ENCODE data around the gene PI4K2B. TPM values are rescaled to one million over a fixed set of nuclear protein-coding genes. Genes with fewer than 3 reads are reported as not detected.

PI4K2B gene
- total RNA-seq, 5 donors from 2014 or later (not counting 1 experiment from before 2014, with no cell fraction given), result 11.6 to 16.6 (median 14.6) TPM

- peaks cover 6 to 25% (median 24%) of the 10 kb centered on the region in 3 donors for H3K4me1 Mint-ChIP-seq
- peaks cover 0 to 20% of the 10 kb centered on the region in 2 experiments for H3K27me3 ChIP-seq (replicated peaks in 1 of 2; ENCODE audit: control insufficient read depth in 2 of 2, extremely low read depth in 1 of 2, insufficient read depth in 2 of 2, low read length in 1 of 2)
- WGBS (ENCODE audit: insufficient coverage), result no CpG with 5 or more reads among the region's 1 CpG
- ChIA-PET CTCF (interaction anchor here in 1 of 2 donors (1.1 to 3.3 kb wide), 3 partner anchors 55 to 150 kb away, joined by 3 to 59 read pairs (median 41); partner anchors contain the start of genes PI4K2B and SEPSECS), POLR2A (no interaction called here)
- H3K9me3 ChIP-seq, result no peaks in the 10 kb centered on the region
- H3K4me3 ChIP-seq (ENCODE audit: control insufficient read depth in 1 of 2, extremely low read depth in 1 of 2, low read length in 1 of 2), result no peak overlapping the region
- H3K36me3 Mint-ChIP-seq, result peaks cover 6% of the 10 kb centered on the region
- H3K9me3 Mint-ChIP-seq, result no peaks in the 10 kb centered on the region
- no peak overlapping the region for H3K4me3 Mint-ChIP-seq
- DNase-seq (no peak), ATAC-seq (replicated peaks in 1 of 4) (no peak)
- H3K36me3 ChIP-seq (ENCODE audit: control insufficient read depth in 2 of 2, extremely low read depth in 1 of 2, insufficient read depth in 1 of 2, low read length in 1 of 2), result peaks cover 0 to 1% of the 10 kb centered on the region in 2 donors
- H3K27ac Mint-ChIP-seq, result no peak overlapping the region
- H3K27me3 Mint-ChIP-seq, result peaks cover 10 to 14% of the 10 kb centered on the region in 2 donors
- no peak overlapping the region for H3K27ac ChIP-seq (ENCODE audit: low read length)
- peaks cover 9 to 10% of the 10 kb centered on the region in 2 experiments for H3K4me1 ChIP-seq (ENCODE audit: control insufficient read depth in 1 of 2, extremely low read depth in 1 of 2, insufficient read depth in 2 of 2, low read length in 2 of 2)
Measured at GRCh38 chr4:25310803-25311166, 77.0 kb downstream of the PI4K2B start.

GRCh38 chr4:25312496-25313200 is 78.8 kb downstream of the PI4K2B start, which contains the start of gene ZCCHC4:
TSS of gene ZCCHC4 (plus strand) at chr4:25312774. CDS start at chr4:25312810, 36 bp downstream.
- Mint-ChIP-seq H3K27ac (peak within 1 kb of the TSS; percentile 93 to 94), H3K4me3 (peak within 1 kb of the TSS; percentile 97 to 98 (median 97)), H3K36me3 (peaks cover 14% of the 10 kb centered on the region), H3K9me3 (no peaks in the 10 kb centered on the region), H3K4me1 (peaks cover 12 to 30% (median 27%) of the 10 kb centered on the region in 3 donors), H3K27me3 (peaks cover 9 to 10% of the 10 kb centered on the region in 2 donors)
- POLR2A ChIA-PET, result interaction anchor here (0.5 to 1.5 kb wide), 12 partner anchors 10 to 601 kb away, joined by 3 to 13 read pairs (median 4); partner anchors contain the start of genes PI4K2B (in 1 of the 2), SEPSECS (in 1 of the 2) and SMIM20 (in 1 of the 2)
- Histone ChIP-seq H3K9me3 (no peaks in the 10 kb centered on the region), H3K4me1 (ENCODE audit: control insufficient read depth in 1 of 2, extremely low read depth in 1 of 2, insufficient read depth in 2 of 2, low read length in 2 of 2) (peaks cover 9 to 10% of the 10 kb centered on the region in 2 experiments), H3K27ac (ENCODE audit: low read length) (peak within 1 kb of the TSS; percentile 74), H3K4me3 (ENCODE audit: control insufficient read depth in 1 of 2, extremely low read depth in 1 of 2, low read length in 1 of 2) (peak within 1 kb of the TSS; percentile 94), H3K36me3 (ENCODE audit: control insufficient read depth in 2 of 2, extremely low read depth in 1 of 2, insufficient read depth in 1 of 2, low read length in 1 of 2) (peaks cover 0 to 7% of the 10 kb centered on the region in 2 donors), H3K27me3 (replicated peaks in 1 of 2; ENCODE audit: control insufficient read depth in 2 of 2, extremely low read depth in 1 of 2, insufficient read depth in 2 of 2, low read length in 1 of 2) (peaks cover 0 to 8% of the 10 kb centered on the region in 2 experiments)
- peak; percentile 97 to 100 (median 98) for ATAC-seq (replicated peaks in 1 of 4)
- CTCF ChIA-PET, result interaction anchor here (0.6 to 3.3 kb wide), 33 partner anchors 8 to 1675 kb away, joined by 3 to 59 read pairs (median 4); partner anchors contain the start of genes PI4K2B (in 2 of the 2), ANAPC4 (in 1 of the 2), SEPSECS (in 1 of the 2) and SMIM20 (in 1 of the 2)
- peak; percentile 70 to 96 (median 87) for DNase-seq
- WGBS (ENCODE audit: insufficient coverage), result 0% methylated on average over 33 of the region's 40 CpGs

- Mint-ChIP-seq H3K9me3 (no peaks in the 10 kb centered on the region), H3K27me3 (peaks cover 4 to 5% of the 10 kb centered on the region in 2 donors), H3K4me1 (peaks cover 12 to 32% (median 29%) of the 10 kb centered on the region in 3 donors), H3K4me3 (peak overlapping the region; percentile 97 to 98 (median 97)), H3K27ac (peak overlapping the region; percentile 36 to 94), H3K36me3 (peaks cover 18% of the 10 kb centered on the region)
- peak in 4 of 35 experiments; percentile 10 to 31 (median 15) for DNase-seq
- ATAC-seq (replicated peaks in 1 of 4), result no peak
- H3K4me1 ChIP-seq (ENCODE audit: control insufficient read depth in 1 of 2, extremely low read depth in 1 of 2, insufficient read depth in 2 of 2, low read length in 2 of 2), result peaks cover 9 to 10% of the 10 kb centered on the region in 2 experiments
- H3K27me3 ChIP-seq (replicated peaks in 1 of 2; ENCODE audit: control insufficient read depth in 2 of 2, extremely low read depth in 1 of 2, insufficient read depth in 2 of 2, low read length in 1 of 2), result peaks cover 0 to 4% of the 10 kb centered on the region in 2 experiments
- H3K36me3 ChIP-seq (ENCODE audit: control insufficient read depth in 2 of 2, extremely low read depth in 1 of 2, insufficient read depth in 1 of 2, low read length in 1 of 2), result peaks cover 0 to 7% of the 10 kb centered on the region in 2 donors
- ChIA-PET POLR2A (interaction anchor here (0.6 to 1.5 kb wide), 3 partner anchors 18 to 78 kb away, joined by 3 to 6 read pairs (median 3); no protein-coding TSS in a partner anchor), CTCF (interaction anchor here (0.6 to 3.3 kb wide), 13 partner anchors 18 to 224 kb away, joined by 3 to 59 read pairs (median 7); partner anchors contain the start of genes PI4K2B (in 2 of the 2), ANAPC4 (in 1 of the 2) and SEPSECS (in 1 of the 2))
- H3K27ac ChIP-seq (ENCODE audit: low read length), result peak overlapping the region; percentile 74
- peak overlapping the region; percentile 94 for H3K4me3 ChIP-seq (ENCODE audit: control insufficient read depth in 1 of 2, extremely low read depth in 1 of 2, low read length in 1 of 2)
- WGBS (ENCODE audit: insufficient coverage), result 37% methylated on average over 13 of the region's 23 CpGs
- H3K9me3 ChIP-seq, result no peaks in the 10 kb centered on the region
Measured at GRCh38 chr4:25313201-25313895, 79.5 kb downstream of the PI4K2B start.

- no peak for DNase-seq
- no peaks in the 10 kb centered on the region for H3K27me3 Mint-ChIP-seq
- H3K4me3 Mint-ChIP-seq, result no peak overlapping the region
- H3K27ac Mint-ChIP-seq, result no peak overlapping the region
- Histone ChIP-seq H3K9me3 (no peaks in the 10 kb centered on the region), H3K27ac (ENCODE audit: low read length) (no peak overlapping the region), H3K36me3 (ENCODE audit: control insufficient read depth in 2 of 2, extremely low read depth in 1 of 2, insufficient read depth in 1 of 2, low read length in 1 of 2) (peaks cover 0 to 15% of the 10 kb centered on the region in 2 donors), H3K27me3 (replicated peaks in 1 of 2; ENCODE audit: control insufficient read depth in 2 of 2, extremely low read depth in 1 of 2, insufficient read depth in 2 of 2, low read length in 1 of 2) (no peaks in the 10 kb centered on the region), H3K4me1 (ENCODE audit: control insufficient read depth in 1 of 2, extremely low read depth in 1 of 2, insufficient read depth in 2 of 2, low read length in 2 of 2) (no peaks in the 10 kb centered on the region), H3K4me3 (ENCODE audit: control insufficient read depth in 1 of 2, extremely low read depth in 1 of 2, low read length in 1 of 2) (no peak overlapping the region)
- no peaks in the 10 kb centered on the region for H3K9me3 Mint-ChIP-seq
- peaks cover 47% of the 10 kb centered on the region for H3K36me3 Mint-ChIP-seq
- H3K4me1 Mint-ChIP-seq, result peaks cover 6 to 10% (median 9%) of the 10 kb centered on the region in 3 donors
- no CpG with 5 or more reads among the region's 2 CpGs for WGBS (ENCODE audit: insufficient coverage)
- ChIA-PET CTCF (interaction anchor here (0.7 to 1.1 kb wide), 2 partner anchors 8 to 9 kb away, joined by 3 to 4 read pairs; partner anchors contain the start of gene ZCCHC4 (in 1 of the 2)), POLR2A (interaction anchor here (0.5 to 0.6 kb wide), 2 partner anchors 1085 to 1163 kb away, joined by 3 read pairs; no protein-coding TSS in a partner anchor)
- no peak for ATAC-seq (replicated peaks in 1 of 4)
Measured at GRCh38 chr4:25320336-25320735, 86.5 kb downstream of the PI4K2B start.

- ChIA-PET CTCF (interaction anchor here in 1 of 2 donors (1.1 kb wide), 1 partner anchor 8 kb away, joined by 4 read pairs; the partner anchor contains the start of gene ZCCHC4), POLR2A (interaction anchor here in 1 of 2 donors (0.5 kb wide), 1 partner anchor 1163 kb away, joined by 3 read pairs; no protein-coding TSS in a partner anchor)
- no peaks in the 10 kb centered on the region for H3K27me3 ChIP-seq (replicated peaks in 1 of 2; ENCODE audit: control insufficient read depth in 2 of 2, extremely low read depth in 1 of 2, insufficient read depth in 2 of 2, low read length in 1 of 2)
- no peak overlapping the region for H3K27ac ChIP-seq (ENCODE audit: low read length)
- peaks cover 44% of the 10 kb centered on the region for H3K36me3 Mint-ChIP-seq
- DNase-seq (no peak), ATAC-seq (replicated peaks in 1 of 4) (no peak)
- H3K27ac Mint-ChIP-seq, result peak overlapping the region in 1 of 2 donors; percentile 19
- peaks cover 0 to 14% of the 10 kb centered on the region in 2 donors for H3K36me3 ChIP-seq (ENCODE audit: control insufficient read depth in 2 of 2, extremely low read depth in 1 of 2, insufficient read depth in 1 of 2, low read length in 1 of 2)
- WGBS (ENCODE audit: insufficient coverage), result no CpG with 5 or more reads among the region's 1 CpG
- H3K4me1 Mint-ChIP-seq, result peaks cover 6 to 10% (median 9%) of the 10 kb centered on the region in 3 donors
- no peaks in the 10 kb centered on the region for H3K9me3 ChIP-seq
- H3K4me3 Mint-ChIP-seq, result no peak overlapping the region
- H3K4me3 ChIP-seq (ENCODE audit: control insufficient read depth in 1 of 2, extremely low read depth in 1 of 2, low read length in 1 of 2), result no peak overlapping the region
- no peaks in the 10 kb centered on the region for H3K27me3 Mint-ChIP-seq
- H3K9me3 Mint-ChIP-seq, result no peaks in the 10 kb centered on the region
- H3K4me1 ChIP-seq (ENCODE audit: control insufficient read depth in 1 of 2, extremely low read depth in 1 of 2, insufficient read depth in 2 of 2, low read length in 2 of 2), result no peaks in the 10 kb centered on the region
Measured at GRCh38 chr4:25320773-25321172, 86.9 kb downstream of the PI4K2B start.
